ENCODE data around the gene COX7B2. TPM values are rescaled to one million over a fixed set of nuclear protein-coding genes. Genes with fewer than 3 reads are reported as not detected.

Gene COX7B2
- polyA plus RNA-seq, 5 donors, result not detected

DNA sequence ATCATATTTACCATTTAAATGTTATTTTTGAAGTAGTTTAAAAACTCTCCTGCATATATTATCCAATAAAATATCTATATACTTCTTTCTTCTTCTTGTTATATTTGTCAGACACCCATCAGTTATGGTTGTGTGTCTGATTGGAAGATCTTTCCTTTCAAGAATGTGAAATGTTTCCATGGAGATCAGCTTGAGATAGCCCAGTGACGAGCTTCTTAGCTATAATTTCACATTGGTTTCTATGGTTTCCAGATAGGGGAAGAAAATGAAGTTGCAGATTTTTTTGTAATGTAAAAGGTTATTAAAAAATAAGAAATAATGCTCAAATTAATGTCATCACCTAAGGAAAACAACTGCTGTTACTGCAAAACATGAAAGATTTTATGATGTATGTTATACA, 189.0 kb downstream of the COX7B2 start:
- DNase-seq, result no peak

DNA sequence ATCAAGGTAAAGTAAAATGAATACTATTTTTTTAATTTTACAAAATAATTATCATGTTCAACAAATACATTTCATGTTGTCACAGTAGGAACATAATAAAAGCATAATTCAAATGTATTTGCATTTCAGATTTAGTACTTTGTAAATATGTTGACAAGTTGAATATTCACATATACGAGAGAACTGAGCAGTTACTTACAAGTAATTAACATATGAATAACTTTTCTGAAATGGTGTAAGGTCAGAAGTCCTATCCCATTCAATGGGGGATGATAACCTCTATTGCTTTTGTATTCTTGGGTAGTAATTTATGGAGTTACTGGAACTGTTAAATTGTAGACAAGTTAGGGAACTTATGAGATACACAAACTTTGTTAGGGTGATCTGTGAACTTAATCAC, 191.1 kb downstream of the COX7B2 start:
- no peak for DNase-seq

DNA sequence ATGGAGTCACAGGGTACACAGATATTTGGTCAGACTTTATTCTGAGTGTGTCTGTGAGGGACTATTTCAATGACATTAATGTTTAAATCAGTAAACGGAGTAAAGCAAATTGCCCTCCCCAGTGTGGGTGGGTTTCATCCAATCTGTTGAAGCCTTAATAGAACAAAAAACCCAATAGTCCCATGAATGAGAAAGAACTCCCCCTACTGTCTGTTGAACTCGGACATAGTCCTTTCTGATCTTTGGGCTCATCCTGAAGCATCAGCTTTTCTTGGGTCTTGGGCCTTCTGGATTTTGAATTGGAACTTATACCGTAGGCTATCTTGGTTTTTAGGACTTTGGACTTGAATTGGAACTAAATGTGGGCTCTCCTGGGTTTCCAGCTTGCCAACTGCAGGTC, 193.6 kb downstream of the COX7B2 start:
- no peak for DNase-seq

DNA sequence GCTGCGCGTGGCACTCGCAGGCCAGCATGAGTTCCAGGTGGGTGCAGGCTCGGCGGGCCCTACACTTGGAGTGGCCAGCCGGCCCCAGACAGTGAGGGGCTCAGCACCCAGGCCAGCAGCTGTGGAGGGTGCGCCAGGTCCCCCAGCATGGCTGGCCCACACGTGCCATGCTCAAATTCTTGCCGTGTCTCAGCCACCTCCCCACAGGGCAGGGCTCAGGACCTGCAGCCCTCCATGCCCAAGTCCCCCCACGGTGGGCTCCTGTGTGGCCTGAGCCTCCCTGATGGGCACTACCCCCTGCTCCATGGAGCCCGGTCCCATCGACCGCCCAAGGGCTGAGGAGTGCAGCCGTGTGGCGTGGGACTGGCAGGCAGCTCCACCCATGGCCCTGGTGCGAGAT, 210.2 kb downstream of the COX7B2 start:
- no peak for DNase-seq

Other genes starting within 250 kb of the COX7B2 start
- not detected for gene GABRA4, start 84.3 kb upstream of the COX7B2 start, polyA plus RNA-seq (ENCODE audit: insufficient read depth in 1 of 5, insufficient read length in 5 of 5, low replicate concordance in 1 of 5)
- under 1 TPM in 2 of 5 donors, not detected in 3; 0.08 to 0.33 TPM for gene GABRB1, start 122.3 kb upstream of the COX7B2 start, polyA plus RNA-seq (ENCODE audit: insufficient read depth in 1 of 5, insufficient read length in 5 of 5, low replicate concordance in 1 of 5)